Liver (tissue), 9 donors: Measurements from ENCODE around the gene AGPAT3. TPM values are rescaled to one million over a fixed set of nuclear protein-coding genes. Genes with fewer than 3 reads are reported as not detected.

Source experiments
- DNase-seq: peaks from one replicate; pipeline ENCODE4 v3.0.0-alpha.2; 2017; ENCODE audit warnings: low spot score
- H3K27ac ChIP-seq, 2 donors: one replicate each; pipeline ENCODE4 v1.7.0; 2013; ENCODE audit warnings: inconsistent platforms in 2 of 2, low read length in 2 of 2, control low read depth in 1 of 2, low read depth in 1 of 2, mild to moderate bottlenecking in 1 of 2
- H3K27me3 ChIP-seq, 4 donors: one replicate each; pipeline versions ENCODE4 v1.6.1 to v1.7.0; 2013; ENCODE audit warnings: low read length in 3 of 4, inconsistent platforms in 1 of 4, mild to moderate bottlenecking in 1 of 4, moderate library complexity in 1 of 4; ENCODE audit not compliant: control insufficient read depth in 4 of 4, insufficient read depth in 4 of 4
- H3K36me3 ChIP-seq, 4 donors: one replicate each; pipeline versions ENCODE4 v1.6.1 to v1.7.0; 2013; ENCODE audit warnings: low read length in 3 of 4, mild to moderate bottlenecking in 3 of 4, low read depth in 1 of 4, moderate library complexity in 1 of 4; ENCODE audit not compliant: control insufficient read depth in 4 of 4, insufficient read depth in 3 of 4
- H3K4me1 ChIP-seq, 4 donors: one replicate each; pipeline versions ENCODE4 v1.6.1 to v1.7.0; 2013; ENCODE audit warnings: low read length in 3 of 4, mild to moderate bottlenecking in 3 of 4, moderate library complexity in 1 of 4; ENCODE audit not compliant: control insufficient read depth in 4 of 4, insufficient read depth in 4 of 4
- H3K4me3 ChIP-seq, 3 donors: one replicate each; pipeline versions ENCODE4 v1.6.1 to v1.7.0; 2013; ENCODE audit warnings: low read length in 3 of 3, control low read depth in 1 of 3, low read depth in 1 of 3, mild to moderate bottlenecking in 1 of 3
- H3K9ac ChIP-seq, 2 donors: one replicate each; pipeline ENCODE4 v1.7.0; 2013; ENCODE audit warnings: low read length in 2 of 2, mild to moderate bottlenecking in 2 of 2, moderate library complexity in 2 of 2, control low read depth in 1 of 2, low read depth in 1 of 2
- H3K9me3 ChIP-seq, 4 donors: one replicate each; pipeline versions ENCODE4 v1.6.1 to v1.7.0; 2013; ENCODE audit warnings: low read length in 3 of 4; ENCODE audit not compliant: control insufficient read depth in 4 of 4
- ATF3 ChIP-seq: IDR thresholded peaks from 2 replicates; pipeline ENCODE4 v1.6.1; 2016; ENCODE audit warnings: antibody characterized with exemption
- CTCF ChIP-seq: fragments of 150-350 bp; IDR thresholded peaks from 2 replicates; pipeline ENCODE4 v1.5.1; 2017; ENCODE audit warnings: improper control_type of control experiment, low read depth, low read length; ENCODE audit not compliant: missing input control
- FOXA1 ChIP-seq: IDR thresholded peaks from 2 replicates; pipeline ENCODE4 v1.6.1; 2016; ENCODE audit warnings: antibody characterized with exemption
- HNF4A ChIP-seq, 2 donors: conservative IDR thresholded peaks; 2 replicates each; pipeline ENCODE4 v1.6.1; 2016; ENCODE audit warnings: antibody characterized with exemption in 2 of 2, mild to moderate bottlenecking in 2 of 2
- RXRA ChIP-seq, 2 donors: IDR thresholded peaks; 2 replicates each; pipeline ENCODE4 v1.6.1; 2017 to 2018; ENCODE audit warnings: antibody characterized with exemption in 2 of 2, mild to moderate bottlenecking in 1 of 2
- SP1 ChIP-seq: IDR thresholded peaks from 2 replicates; pipeline ENCODE4 v1.6.1; 2018; ENCODE audit warnings: antibody characterized with exemption, mild to moderate bottlenecking
- TAF1 ChIP-seq: conservative IDR thresholded peaks from 2 replicates; pipeline ENCODE4 v1.6.1; 2016; ENCODE audit warnings: antibody characterized with exemption, mild to moderate bottlenecking
- ZBTB33 ChIP-seq: IDR thresholded peaks from 2 replicates; pipeline ENCODE4 v1.6.1; 2016; ENCODE audit warnings: antibody characterized with exemption
- WGBS: extraction: QIAGEN DNeasy Blood & Tissue Kit; methylation state at CpG from one replicate; pipeline ENCODE4 v1.1.7; 2013; 5-methylcytosine and 5-hydroxymethylcytosine counted together
- polyA plus RNA-seq, 2 donors: library from polyadenylated mRNA; stranded (reverse) in 1 of 2; unstranded in 1 of 2; fragments of 200-250 nt in 1 of 2; fragments of >200 nt in 1 of 2; fragmentation: Nextera tagmentation in 1 of 2; extraction: Ambion mirVana in 1 of 2; gene quantifications; one replicate each; pipeline versions ENCODE4 v1.2.1 to v1.2.3, GENCODE V29; 2013 to 2015
- total RNA-seq, 2 donors: library from RNA; depleted of rRNA; stranded (reverse); fragments of >200 nt; gene quantifications; one replicate each; pipeline ENCODE4 v1.2.3, GENCODE V29; 2014
- donor health status: healthy.
- donor health status: healthy.
- donor health status: healthy.
- donor health status: healthy.
- donor health status: healthy.

The AGPAT3 gene
- total and polyA plus RNA-seq, 4 donors = 32.3 to 148 (median 59.8) TPM

GRCh38 chr21:43961382-43961909 is 96.4 kb downstream of the AGPAT3 start:
- H3K4me1 ChIP-seq = peaks cover 0 to 3% (median under 1%) of the 10 kb centered on the region in 4 donors
- no peak for TF ChIP-seq RXRA (IDR thresholded peaks at IDR 0.05)
- no peak for DNase-seq
- peaks cover 15 to 31% (median 21%) of the 10 kb centered on the region in 4 donors for H3K36me3 ChIP-seq
- no peaks in the 10 kb centered on the region for H3K9me3 ChIP-seq
- 95% methylated on average over 24 of the region's 24 CpGs for WGBS
- no peak overlapping the region for H3K9ac ChIP-seq
- H3K27ac ChIP-seq = no peak overlapping the region
- H3K27me3 ChIP-seq = no peaks in the 10 kb centered on the region
- H3K4me3 ChIP-seq = no peak overlapping the region

GRCh38 chr21:43965911-43966585 is 101.0 kb downstream of the AGPAT3 start:
- peaks cover 12 to 44% (median 25%) of the 10 kb centered on the region in 4 donors for H3K36me3 ChIP-seq
- no peaks in the 10 kb centered on the region for H3K9me3 ChIP-seq
- H3K4me1 ChIP-seq = peaks cover 0 to 4% (median under 1%) of the 10 kb centered on the region in 4 donors
- DNase-seq = no peak
- H3K9ac ChIP-seq = no peak overlapping the region
- H3K27me3 ChIP-seq = no peaks in the 10 kb centered on the region
- no peak for TF ChIP-seq ZBTB33
- 88% methylated on average over 17 of the region's 17 CpGs for WGBS
- H3K27ac ChIP-seq = no peak overlapping the region
- no peak overlapping the region for H3K4me3 ChIP-seq

GRCh38 chr21:43966946-43967512 is 102.0 kb downstream of the AGPAT3 start:
- 91% methylated on average over 18 of the region's 18 CpGs for WGBS
- H3K4me1 ChIP-seq = peaks cover 0 to 8% (median 2%) of the 10 kb centered on the region in 4 donors
- no peak overlapping the region for H3K9ac ChIP-seq
- no peaks in the 10 kb centered on the region for H3K27me3 ChIP-seq
- no peaks in the 10 kb centered on the region for H3K9me3 ChIP-seq
- peaks cover 6 to 41% (median 27%) of the 10 kb centered on the region in 4 donors for H3K36me3 ChIP-seq
- no peak overlapping the region for H3K4me3 ChIP-seq
- no peak for DNase-seq
- no peak overlapping the region for H3K27ac ChIP-seq
- TF ChIP-seq ZBTB33 (no peak), TAF1 (no peak), RXRA (IDR thresholded peaks at IDR 0.05) (no peak), HNF4A (conservative IDR thresholded peaks at IDR 0.05) (no peak), FOXA1 (no peak)

- Histone ChIP-seq H3K9me3 (no peaks in the 10 kb centered on the region), H3K36me3 (peaks cover 13 to 48% (median 27%) of the 10 kb centered on the region in 4 donors), H3K27me3 (no peaks in the 10 kb centered on the region), H3K27ac (no peak overlapping the region), H3K9ac (no peak overlapping the region), H3K4me3 (no peak overlapping the region), H3K4me1 (peaks cover 0 to 8% (median 2%) of the 10 kb centered on the region in 4 donors)
- 94% methylated on average over 15 of the region's 15 CpGs for WGBS
- no peak for DNase-seq
- TF ChIP-seq CTCF (no peak), ZBTB33 (no peak), SP1 (no peak), ATF3 (no peak)
Measured at GRCh38 chr21:43967981-43968380, 103.0 kb downstream of the AGPAT3 start.
